NCI-H1092 (cell line): ENCODE measurements around the gene SLC16A9.
"Not testable (repeated sequence)": the region's sequence is repeated elsewhere in the genome, so short reads cannot be mapped to it uniquely, and the experiment has no call there.

ENCODE experiments used
- DNase-seq: peaks from one replicate; lab custom pipeline; 2025; lab: John Stamatoyannopoulos, UW

The SLC16A9 gene

GRCh38 chr10:59674215-59674836, 35.3 kb downstream of the SLC16A9 start:
- DNase-seq = no peak

DNA sequence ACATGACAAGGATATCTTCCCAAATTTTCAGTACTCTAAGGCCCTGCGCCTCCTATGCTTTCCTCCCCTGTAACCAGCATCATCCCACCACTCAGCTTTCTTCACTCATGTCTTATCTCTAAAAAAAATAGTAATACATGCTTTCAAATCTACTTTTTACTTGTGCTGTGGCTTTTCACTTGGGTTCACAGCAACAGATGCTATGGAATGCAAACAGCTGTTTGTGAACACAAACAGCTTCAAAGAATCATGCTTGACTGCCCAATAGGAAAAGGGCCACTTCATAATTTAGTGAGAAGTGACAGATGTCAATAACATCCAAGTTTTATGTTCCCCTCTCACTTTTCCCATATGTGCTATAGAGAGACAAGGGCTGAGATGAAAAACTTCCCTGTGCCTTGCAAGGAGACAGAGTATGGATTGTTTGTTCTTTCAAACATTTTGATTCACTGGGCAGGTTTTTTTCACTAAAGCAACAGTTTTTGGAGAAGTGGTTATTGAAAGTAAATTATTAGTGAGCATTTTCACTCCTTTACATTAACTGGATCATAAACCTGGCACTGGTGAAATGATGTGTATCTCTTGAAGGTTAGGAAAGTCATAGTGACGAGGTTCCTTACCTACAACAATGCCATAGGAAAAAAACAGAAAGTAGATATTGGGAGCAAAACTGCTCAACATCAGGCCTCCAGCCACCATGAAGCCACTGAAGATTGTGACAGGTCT, 37.3 kb downstream of the SLC16A9 start:
- DNase-seq = no peak

DNA sequence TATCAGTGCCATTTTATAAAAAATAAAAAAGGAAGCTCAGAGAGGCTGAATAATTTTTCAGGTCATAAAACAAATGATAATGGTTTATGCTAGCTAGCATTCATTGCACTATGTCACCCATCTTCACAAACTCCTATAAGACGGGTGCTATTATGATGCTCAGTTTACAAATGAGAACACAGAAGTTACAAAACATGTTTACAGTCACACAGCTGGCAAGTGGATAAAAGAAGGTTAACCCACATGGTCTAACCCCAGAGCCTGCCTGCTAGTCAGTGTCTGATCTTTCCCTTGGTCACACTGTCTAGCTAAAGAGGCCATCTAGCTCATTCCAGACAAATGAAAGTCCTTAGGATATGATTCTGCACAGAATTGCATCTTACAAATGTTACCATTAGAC, 39.4 kb downstream of the SLC16A9 start:
- no peak for DNase-seq

- DNase-seq = no peak
These were observed 41.6 kb downstream of the SLC16A9 start for GRCh38 chr10:59668096-59668495.

- DNase-seq = no peak
These were observed 43.3 kb downstream of the SLC16A9 start for GRCh38 chr10:59666310-59666709.

- DNase-seq = not testable (repeated sequence)
These were observed 46.4 kb downstream of the SLC16A9 start for GRCh38 chr10:59663213-59663612.

DNA sequence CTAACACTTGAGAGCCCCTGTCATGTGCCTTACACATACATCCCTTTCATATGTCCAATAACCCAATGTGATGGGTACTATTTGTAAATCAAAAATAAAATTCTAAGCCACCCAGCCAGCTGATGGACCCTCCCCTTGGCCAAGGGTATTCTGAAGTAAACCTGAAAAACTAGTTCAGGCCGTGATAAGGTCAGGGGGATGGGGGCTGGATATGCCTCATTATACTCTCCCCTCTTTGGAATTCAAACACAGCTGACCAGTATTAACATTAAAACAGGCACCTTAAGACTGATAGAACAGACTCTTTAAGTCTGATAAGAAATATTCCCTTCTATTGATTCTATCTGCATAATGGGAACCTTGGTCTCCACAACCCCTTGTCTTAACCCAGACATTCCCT, 51.9 kb downstream of the SLC16A9 start:
- DNase-seq = no peak

DNA sequence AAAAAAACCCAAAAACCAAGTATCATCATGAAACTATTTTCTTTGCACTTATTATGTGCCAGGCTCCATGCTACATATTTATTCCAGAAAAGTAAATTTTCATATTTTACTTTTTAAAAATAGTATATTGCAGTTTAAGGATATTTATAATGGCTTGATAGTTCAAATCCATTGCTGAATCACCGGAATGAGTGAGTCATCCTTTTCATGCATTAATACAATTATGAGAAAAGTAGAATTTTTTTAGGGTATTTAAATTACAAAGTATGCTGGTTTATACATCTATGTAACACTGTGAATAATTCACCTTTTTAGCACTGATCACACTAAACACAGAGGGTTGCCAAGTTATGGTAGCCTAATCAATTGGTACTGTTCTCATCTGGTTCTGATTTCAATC, 54.3 kb downstream of the SLC16A9 start:
- no peak for DNase-seq

- DNase-seq = no peak
These were observed 55.6 kb downstream of the SLC16A9 start for GRCh38 chr10:59654007-59654406.

DNA sequence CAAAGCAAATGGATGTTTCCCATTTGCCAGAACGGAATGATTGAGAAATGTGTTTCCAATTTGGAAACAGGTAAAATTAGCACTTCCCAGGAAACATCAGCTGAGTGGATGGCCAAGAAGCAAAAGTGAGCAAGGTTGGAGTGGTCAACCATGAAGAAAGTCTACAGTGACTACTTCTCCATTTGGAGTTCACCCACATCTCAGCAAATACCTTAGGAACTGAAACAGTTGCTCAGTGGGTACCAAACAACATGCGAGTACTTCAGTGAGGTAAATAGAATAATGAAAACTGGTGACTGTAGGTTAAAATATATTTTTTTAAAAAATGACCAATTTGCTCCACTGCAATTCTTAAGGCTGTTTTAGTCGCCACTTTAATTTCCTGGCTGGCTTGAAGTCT, 57.7 kb downstream of the SLC16A9 start:
- no peak for DNase-seq

GRCh38 chr10:59649606-59650346, 59.9 kb downstream of the SLC16A9 start:
- no peak for DNase-seq

DNA sequence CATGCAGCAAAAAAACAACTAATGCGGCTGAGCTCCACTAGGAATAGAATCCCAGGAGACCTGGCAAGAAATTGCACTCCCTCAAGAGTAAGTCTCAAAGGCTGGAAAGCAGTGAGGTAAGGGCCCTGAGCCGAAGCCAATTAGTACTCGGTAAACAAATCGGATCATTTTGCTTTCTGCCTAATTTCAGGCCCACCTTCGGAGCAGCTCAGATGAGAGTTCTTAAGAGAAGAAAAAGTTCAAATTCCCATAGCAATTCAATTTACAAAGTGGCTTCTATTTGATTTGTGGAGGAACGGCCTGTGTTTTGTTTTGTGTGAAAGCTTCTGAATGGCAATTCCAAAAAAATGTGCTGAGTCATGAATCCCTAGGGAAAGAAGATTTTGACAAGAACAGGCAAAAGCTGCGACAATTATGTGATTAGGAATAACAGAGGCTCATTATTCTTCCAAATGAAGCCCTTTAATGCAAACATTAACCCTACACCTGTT, 60.9 kb downstream of the SLC16A9 start:
- no peak for DNase-seq

GRCh38 chr10:59644841-59645240, 64.8 kb downstream of the SLC16A9 start:
- DNase-seq = no peak

DNA sequence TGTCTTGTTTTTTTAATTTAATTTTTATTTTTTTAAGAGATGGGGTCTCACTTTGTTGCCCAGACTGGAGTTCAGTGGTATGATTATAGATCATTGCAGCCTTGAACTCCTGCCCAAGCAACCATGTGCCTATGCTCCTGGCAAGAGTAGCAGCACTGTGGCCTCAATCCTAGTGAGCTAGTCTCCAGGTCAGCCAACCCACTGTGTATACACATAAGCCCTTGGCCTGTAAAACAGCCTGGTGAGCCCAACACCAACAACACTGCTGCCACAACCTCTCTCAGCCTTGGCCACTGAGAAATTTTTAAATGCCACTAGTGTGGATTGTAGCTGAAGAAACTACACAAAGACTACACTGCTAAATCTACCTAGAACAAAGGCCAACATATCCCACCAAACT, 68.0 kb downstream of the SLC16A9 start:
- not testable (repeated sequence) for DNase-seq

DNA sequence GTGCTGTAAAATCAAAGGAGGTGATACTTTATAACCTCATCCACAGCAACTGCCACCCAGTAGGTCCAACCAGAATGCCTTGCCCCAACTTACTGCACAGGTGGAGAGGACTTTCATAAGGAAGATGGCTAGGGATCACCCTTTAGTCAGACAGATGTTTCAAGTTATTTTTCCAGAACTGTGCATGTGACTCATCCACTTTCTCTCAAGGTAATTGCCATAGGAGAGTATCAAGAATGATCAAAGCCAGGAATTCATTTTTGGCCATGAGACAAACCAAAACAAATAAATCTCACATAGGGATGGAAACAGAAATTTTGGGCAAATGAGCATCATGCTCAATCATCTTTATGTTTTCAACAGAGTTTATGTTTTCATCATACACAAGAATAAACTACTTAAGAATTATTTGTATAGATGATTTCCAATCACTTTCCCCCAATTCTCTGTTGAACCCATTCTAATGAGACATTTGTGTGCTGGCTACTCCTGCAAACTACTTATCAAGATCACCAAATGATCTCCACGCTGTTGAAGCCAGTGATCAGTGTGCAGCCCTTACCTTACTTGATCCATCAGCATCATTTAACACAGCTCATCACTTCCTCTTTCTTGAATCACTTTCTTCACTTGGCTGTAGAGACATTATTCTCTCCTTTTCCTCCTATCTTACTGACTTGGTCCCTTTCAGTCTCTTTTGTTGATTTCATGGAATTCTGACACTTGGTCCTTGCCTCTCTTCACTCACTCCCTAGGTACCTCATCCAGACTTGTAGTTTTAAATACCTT, 74.0 kb downstream of the SLC16A9 start:
- no peak for DNase-seq

GRCh38 chr10:59634102-59634501, 75.5 kb downstream of the SLC16A9 start:
- no peak for DNase-seq

DNA sequence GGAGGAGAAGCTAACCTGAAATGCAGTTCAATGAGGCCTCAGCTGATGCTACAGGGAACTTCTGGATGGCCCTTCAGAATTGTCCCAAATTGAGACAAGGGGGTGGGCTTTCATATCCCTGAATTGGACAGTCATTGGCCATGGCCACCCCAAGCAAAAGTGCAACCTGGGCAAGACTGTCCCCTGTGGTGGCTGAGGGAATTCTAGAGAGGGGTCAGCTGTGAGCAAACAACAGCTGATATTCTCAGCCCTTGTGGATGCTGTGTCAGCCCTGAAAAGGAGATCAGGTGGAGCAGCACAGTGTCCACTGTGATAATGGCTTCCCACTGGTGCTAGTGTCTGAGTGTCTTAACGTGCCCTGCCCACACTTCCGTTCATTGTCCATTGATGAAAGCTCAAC, 76.6 kb downstream of the SLC16A9 start:
- no peak for DNase-seq

DNA sequence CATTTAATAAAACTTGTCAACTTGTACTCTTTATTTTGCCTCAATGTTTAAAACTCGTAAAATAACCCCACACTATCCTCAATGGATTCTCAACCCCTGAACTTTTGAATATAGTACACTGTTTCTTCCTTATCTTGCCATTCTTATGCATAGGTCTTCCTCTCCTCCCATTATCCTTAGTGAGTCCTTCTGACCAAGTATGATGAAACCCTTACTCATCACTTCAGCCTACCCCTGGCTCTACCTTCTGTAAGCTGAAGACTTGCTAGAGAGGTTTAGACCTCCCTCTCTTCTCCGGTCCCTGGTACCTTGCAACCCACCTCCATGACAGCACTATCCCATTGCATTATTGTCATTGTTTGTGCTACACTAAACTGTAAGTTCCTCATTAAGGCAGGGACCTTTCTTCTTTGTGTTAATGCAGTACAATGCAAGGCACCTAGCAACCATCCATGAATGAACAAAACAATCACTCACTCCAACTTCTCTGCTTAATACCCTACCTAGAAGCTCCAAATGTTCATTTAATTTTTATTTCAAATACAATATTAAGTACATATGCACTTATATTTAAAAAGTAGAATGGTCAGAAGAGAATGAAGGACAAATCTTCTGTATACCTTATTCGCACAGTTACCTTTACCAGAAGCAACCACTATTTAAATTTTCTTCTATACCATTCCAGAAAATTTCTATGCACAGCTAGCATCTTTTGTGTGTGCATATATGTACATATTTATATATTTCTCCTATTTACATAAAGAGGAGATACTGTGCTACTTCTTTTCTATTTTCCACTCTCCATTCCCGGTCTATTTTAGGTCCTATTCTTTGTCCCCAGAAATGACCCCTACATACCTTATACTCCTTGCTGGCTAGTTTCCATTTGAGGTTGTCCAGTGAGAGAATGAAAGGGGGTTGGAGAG, 77.5 kb downstream of the SLC16A9 start:
- no peak for DNase-seq

DNA sequence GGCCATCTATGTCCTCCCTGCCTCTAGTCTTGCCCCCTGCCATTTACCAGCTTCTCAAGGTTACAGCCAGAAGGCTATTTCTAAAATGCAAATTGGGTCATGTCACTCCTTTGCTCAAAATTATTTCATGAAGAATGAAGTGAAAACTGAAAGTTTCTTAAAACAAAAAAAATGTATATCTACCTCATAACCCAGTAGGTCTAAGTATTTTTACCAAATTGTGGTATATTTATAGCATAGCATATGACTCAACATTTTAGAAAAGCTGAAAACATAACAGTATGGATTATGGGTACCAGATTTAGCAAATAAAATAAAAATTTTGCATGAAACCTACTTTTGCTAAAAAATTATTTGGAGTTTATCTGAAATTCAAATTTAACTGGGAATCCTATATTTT, 78.4 kb downstream of the SLC16A9 start:
- no peak for DNase-seq

DNA sequence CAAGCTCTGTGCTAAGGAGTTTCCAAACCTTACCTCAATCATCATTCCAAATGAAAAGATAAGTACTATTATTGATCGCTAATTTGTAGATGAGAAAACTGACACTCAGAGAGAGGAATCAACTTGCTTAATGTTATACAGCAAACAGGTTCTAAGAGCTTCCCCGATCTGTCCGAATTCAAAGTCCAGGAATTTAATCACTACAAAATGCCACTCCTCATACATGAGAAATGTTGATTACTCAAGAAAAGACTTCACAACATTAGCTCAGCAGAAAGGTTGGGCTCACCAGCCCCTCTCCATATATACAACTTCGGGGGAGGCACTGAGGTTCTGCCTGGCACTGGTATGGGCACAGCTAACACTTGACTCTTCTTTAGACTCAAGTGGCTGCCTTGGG, 80.7 kb downstream of the SLC16A9 start:
- DNase-seq = no peak

- no peak for DNase-seq
These were observed 81.2 kb downstream of the SLC16A9 start for GRCh38 chr10:59628456-59628855.
